Forelimb muscle (tissue), 1 donor: ENCODE results near the gene DYNC1LI1. TPM values are rescaled to one million over a fixed set of nuclear protein-coding genes. Genes with fewer than 3 reads are reported as not detected.

Experiments used
- DNase-seq: peaks from one replicate; pipeline ENCODE4 v3.0.0-alpha.2; 2013; ENCODE audit warnings: low read depth
- polyA plus RNA-seq: library from polyadenylated mRNA; unstranded; fragments of 120-200 nt; gene quantifications from one replicate; pipeline ENCODE4 v1.2.1, GENCODE V29; 2013; ENCODE audit not compliant: insufficient read length

DYNC1LI1 gene
- polyA plus RNA-seq = 35.7 TPM

DNA sequence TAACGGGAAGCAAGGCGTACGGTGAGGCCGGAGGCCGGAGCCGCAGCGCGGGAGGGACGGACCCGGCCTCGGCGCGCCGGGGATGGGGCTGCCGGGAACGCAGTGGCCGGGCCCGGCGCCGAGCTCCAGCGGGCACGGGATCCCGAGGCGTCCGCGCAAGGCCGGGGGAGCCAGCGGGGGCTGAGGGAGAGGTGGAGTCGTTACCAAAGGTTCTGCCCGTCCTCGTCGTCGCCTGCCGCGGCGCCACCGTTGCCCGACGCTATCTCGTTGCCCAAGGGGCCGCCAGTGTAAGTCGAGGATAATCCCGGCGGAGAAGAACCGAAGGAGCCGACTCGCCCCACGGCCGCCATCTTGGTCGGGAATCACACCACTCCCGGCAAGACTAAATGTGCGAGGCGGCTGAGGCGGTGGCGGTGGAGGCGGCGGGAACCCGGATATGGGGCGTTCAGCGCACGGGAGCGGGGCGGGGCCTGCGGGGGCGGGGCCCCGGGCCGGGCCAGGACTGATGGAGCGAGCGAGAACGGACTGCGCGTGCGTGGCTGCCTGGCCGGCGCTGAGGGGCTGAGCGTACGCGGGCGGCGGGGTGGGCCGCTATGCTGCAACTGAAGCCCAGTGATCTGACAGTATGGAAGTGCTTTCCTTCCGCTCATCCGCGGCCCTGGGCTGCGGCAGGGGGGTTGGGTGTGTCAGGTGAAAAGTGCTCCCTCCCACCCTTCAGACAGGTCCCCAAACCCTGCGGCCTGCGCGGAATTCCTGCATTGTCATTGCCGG is at the start of gene DYNC1LI1:
Gene DYNC1LI1 (minus strand): TSS at position 438 of the 771 bp plus-strand sequence. CDS start 88 bp downstream, at position 350.
- peak; percentile 82 for DNase-seq

DNA sequence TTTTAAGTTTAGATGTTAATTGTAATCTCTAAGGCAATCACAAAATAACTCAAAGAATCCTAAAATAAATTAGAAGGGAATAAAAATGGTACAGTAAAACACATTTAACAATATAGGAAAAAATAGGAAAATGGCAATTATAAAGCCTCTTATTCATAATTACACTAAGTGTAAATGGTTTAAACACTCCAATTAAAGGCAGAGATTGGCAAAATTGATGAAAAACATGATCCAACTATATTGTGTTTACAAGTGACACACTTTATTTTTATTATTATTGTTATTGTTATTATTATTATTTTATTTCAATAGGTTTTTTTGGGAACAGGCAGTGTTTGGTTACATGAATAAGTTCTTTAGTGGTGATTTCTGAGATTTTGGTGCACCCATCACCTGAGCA is 48.7 kb upstream of the DYNC1LI1 start:
- DNase-seq = no peak

DNA sequence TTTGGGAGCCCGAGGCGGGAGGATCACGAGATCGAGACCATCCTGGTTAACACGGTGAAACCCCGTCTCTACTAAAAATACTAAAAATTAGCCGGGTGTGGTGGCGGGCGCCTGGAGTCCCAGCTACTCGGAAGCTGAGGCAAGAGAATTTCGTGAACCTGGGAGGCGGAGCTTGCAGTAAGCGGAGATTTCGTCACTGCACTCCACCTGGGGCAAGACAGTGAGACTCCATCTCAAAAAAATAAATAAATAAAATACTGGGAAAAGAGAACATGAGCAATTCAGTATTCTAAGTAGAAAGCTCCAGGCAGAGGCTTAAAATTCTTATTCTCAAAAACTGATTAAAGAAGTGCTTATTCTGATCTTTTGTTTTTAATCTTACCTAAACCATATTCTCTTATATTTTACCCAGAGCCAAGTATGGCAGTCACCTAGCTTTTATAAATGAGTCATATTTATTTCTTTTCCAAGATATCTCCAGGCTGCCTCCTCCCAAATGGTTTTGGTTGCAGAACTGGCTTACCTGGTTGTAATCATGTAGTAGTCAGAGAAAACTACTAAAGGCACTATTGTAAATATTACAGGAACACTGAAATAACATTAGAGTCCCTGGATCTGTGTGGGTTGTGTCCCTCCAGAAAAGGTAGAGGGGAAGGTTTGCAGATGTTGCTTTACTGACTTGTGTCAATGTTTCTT is 45.8 kb upstream of the DYNC1LI1 start:
- no peak for DNase-seq

DNA sequence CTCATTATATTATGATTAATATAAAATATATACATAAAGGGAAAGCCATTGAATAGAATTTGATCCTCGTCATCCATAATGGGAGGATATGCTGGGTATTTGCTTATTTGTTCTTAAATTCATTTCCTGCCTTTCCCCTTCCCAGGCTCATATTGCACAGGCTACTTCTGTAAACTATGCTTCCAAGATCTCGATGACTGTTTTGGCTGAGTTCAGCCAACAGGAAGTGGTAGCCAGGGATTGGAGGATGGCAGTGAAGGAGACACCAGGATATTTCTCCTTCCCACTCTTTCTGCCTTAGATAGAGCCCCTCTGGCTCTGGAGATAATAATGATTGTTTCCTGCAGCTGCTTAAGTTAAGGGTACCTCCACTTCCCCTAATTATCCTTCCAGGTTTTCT is 44.3 kb upstream of the DYNC1LI1 start:
- no peak for DNase-seq

DNA sequence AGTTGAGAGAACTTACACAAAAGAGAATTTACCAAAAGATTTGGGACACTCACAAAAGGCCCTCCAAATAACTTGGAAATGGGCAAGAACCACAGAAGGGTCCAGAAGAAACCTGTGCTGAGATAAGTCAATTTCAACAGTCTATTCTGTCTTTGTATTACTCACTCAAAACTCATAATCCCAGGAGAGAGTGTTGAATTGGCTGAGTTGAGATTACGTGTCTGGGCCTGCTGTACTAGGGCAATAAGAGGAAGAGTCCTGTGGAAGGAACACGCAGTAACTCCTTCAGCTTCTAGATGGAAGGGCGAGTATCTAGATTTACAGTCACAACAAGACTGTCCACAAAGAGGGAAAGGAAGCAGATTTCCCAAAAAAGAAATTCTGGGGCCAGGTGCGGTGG is 42.5 kb upstream of the DYNC1LI1 start:
- no peak for DNase-seq

DNA sequence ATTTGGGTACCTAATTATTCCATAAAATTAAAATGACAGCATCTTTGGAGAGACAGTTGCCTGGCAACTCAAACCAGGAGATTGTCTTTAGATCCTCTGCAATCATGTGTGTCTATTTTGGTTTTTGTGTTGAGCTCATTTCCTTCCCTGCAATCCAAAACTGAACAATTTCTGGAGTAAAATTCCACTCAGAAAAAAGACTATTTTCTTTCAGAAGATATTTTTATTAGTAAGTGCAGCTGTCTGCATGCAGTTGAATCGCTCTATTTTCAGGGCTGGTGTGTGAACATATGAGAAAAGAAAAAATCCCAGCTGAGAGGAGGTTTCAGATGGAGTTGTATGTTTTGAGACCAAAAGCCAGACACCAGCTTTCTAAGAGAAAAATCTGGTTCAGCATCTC is 41.9 kb upstream of the DYNC1LI1 start:
- no peak for DNase-seq

DNA sequence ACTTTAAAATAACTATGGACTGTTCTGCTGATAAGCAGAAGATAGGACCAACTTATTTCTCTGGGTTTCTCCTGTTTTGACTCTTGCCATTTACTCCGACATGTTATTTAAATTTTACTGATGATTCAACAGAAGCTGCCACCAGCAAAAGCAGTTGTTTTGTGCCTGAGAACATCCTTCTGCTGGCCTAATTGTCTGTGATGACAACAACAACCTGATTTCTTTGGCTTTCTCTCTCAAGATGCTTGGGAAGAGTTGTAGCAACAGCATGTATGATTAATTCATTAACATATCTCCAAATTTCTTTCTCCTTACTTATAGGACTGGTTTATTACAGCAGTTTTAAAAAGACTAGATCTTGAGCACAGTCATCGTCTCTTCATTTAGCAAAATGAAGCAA is 36.9 kb upstream of the DYNC1LI1 start:
- no peak for DNase-seq

DNA sequence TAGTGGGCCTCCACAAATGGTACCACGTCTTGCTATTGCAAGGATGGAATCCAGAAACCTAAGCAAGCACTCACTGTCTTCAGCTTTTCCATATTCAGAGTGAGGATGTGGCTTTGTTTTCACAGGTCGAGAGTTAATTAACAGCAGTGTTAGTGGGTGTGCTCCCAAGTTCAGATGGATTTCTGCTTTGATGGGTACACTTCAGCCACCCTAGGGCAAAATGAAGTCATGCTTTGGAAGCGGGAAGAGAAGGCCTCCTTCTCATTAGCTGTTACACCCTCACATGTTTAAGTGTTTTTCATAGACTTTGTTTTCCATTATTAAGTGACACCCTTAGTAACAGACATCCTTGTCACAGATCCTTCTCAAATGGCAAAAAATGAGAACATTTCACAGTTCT is 36.3 kb upstream of the DYNC1LI1 start:
- DNase-seq = no peak

DNA sequence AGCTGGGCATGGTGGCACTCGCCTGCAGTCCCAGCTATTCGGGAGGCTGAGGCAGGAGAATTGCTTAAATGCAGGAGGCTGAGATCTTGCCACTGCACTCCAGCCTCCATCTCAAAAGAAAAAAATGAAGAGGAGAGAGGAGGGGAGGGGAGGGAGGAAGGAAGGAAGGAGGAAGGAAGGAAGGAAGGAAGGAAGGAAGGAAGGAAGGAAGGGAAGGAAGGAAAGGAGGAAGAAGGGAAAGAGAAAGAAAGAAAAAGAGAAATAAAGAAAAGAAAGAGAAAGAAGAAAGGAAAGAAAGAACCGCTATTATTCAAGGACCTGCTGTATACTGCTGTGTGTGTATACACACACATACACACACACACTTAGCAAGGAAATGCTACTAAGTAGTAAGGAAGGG is 35.6 kb upstream of the DYNC1LI1 start:
- DNase-seq = no peak

DNA sequence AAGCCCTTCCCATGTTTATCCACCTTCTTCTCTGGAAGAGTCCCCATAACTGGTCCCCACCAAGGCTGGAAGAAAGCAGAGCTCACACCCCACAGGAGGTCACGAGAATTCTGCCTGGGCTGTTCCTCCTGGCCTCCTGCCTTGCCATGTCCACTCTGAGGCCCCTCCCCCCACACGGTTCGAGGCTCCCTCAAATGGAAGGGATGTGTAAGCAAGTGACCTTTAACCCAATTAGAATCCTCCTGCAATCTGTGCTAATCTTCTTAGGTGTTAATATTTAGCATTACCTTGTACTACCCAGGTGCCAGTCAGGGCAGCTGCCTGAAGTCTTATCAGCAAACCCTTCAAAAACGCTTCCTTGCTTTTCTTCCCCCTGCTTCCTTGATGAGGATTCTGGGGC is 32.4 kb upstream of the DYNC1LI1 start:
- no peak for DNase-seq

DNA sequence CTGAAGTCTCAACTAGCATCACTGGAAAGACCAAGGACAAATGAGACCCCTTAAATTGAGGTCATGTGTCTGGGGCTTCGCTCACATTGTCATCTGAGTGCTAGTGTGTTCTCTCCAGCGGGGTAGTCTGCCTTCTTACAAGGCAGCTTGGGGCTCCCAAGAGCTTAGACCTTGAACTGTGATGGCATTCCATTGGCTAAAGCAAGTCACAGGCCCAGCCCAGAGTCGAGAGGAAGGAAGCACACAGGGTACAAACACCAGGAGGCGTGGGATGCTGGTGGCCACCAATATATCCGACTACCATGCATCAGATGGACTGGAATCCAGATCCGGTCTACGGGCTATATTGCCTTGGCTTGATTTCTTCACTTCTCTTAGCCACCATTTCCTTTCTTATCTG is 31.5 kb upstream of the DYNC1LI1 start:
- DNase-seq = no peak

DNA sequence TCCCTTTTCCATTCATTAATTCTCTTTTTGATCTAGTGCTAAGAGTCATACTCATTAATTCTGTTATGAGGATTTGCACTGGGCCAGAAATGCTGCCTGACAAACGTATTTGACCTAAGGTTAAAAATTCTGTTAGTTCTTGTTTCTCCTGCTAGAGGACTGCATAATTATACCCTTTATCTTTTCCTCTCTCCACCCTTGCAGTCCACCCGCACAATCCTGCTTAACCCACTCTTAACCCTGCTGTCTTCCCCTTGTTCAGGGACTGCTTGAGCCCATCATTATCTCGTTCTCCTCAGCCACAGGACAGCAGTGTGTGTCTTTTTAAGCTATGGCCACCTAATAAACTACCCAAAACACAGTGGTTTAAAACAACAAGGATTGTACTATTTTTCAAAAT is 31.1 kb upstream of the DYNC1LI1 start:
- DNase-seq = no peak

DNA sequence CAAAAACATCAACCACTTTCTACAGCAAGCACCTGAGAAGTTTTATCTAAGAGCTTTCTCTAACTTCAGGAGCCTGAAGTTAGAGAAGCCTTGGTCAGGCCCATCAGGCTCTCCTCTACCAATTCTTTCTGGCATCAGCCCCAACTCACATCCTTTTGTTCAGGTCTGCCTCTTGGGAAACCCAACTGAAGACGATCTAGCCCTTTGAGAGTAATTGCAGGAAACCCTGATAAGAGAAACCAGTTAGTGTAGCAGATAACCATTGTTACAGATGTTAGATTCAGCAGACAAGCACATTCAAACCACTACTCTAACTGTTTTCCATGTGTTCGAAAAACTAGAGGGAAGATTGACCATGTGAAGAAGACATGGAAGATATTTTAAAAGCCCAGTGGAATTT is 27.0 kb upstream of the DYNC1LI1 start:
- no peak for DNase-seq

DNA sequence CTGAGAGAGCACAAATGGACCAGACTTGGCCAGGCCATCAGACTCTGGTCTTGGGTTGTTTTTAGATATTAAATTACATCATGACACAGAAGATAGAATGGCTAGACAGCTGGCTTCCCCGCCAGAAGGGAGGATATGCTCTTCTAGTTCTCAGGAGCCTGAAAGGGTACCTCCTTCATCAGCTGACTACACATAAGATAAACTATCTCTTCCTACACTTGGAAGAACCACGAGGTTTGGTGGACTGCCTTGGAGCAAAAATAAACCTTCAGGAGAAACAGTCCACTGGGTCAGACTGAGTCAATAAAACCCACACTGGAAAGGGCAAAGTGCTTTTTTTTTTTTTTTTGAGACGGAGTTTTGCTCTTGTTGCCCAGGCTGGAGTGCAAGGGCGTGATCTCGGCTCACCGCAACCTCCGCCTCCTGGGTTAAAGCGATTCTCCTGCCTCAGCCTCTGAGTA is 26.3 kb upstream of the DYNC1LI1 start:
- no peak for DNase-seq

DNA sequence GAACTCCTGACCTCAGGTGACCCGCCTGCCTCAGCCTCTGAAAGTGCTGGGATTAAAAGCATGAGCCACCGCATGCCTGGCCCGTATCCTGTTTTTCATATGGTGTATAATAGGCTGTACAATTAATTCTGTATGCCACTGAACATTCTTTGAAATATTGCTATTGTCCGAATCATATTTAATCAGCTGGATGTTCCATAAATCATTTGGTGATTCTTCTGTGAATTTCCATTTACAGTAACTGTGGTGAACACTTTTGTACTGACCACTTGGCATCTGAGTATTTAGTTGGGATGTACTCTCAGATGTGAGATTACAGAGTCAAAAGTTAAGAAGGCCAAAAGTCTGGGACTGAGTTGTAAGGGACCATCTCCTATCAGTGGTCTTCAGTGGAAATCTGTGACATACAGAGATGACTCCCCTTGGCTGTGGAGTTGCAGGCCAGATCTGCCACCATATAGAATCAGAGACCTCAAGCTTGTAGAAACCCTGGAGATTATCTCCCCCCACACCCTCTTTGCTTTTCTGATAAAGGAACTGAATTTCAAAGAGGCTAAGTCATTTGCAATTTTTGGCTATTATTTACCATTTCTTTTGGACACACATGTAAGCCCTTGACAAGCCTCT is 25.7 kb upstream of the DYNC1LI1 start:
- DNase-seq = no peak

DNA sequence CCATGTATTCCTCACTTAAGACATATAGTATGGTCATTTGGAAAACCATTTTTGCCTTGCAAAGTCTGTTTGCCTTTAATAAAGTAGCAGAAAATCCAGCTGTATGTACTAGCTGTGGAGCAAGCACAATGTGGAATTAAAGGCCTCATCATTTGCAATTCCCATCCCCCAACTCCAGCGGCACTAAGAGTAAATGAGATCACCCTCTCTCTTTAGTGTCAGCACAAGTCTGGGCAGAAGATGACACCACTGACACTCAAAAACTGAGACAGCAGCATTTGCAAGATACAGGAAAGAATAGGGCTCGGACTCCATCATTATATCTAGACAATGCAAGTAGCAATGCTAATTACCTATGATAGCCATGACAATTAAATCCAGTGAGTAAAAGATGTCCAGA is 24.7 kb upstream of the DYNC1LI1 start:
- no peak for DNase-seq

DNA sequence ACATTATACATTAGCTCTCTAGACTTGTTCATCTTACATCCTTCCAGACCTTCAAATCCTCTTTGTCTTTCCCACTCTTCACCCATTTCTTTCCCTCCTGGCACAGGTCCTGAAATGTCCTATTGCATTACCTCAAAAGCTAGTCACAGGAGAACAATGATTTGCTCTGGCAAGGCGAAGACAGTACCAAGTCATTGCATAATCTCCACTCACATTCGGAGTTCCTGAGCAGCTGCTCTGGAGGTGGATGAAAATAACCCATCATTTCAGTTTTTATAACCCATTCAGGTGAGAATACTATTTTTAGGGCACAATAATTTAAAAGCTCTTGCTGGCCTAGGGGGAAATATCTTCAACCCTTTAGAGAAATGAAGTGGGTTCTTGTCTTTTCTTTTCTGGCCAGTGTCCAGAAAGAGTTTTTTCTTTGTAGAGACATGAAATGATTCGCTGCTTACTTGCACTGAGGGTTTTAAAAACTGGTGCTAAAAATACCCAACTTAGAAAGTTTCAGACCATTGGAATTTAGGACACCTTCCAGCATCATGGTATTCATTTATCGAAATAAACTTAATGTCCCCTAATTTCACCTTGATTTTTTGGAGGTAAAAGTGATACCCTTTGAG is 23.4 kb upstream of the DYNC1LI1 start:
- DNase-seq = no peak

DNA sequence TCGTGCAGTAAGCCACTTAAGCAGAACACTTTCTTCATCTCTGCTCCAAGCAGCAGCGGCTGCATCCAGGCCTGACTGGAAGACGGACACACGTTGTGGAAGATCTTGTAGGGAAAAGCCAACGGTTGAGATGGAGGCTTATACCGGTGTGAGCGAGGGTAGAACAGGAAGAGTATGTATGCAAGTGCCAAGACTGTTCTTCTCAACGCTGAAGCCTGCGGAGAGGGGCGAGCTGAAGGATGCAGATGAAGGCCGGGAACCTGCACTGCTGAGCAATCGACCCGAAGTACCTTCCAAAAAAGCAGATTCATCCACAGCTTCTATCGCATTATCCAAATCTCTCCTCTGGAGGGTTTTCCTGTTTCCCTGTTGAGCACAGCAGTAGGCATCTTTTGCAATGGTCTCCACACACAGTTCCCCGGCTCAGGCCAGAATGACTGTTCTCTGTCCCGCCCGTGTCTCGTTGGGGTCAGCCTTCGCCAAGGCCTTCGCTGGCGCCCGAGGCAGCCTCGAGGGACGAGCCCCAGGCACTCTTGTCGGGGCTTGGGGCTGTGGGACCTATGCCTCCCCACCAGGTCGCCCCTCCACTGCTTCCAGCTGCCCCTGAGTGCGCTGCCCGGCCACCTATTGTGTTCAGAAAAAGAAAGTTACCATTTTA is 22.2 kb upstream of the DYNC1LI1 start:
- no peak for DNase-seq

DNA sequence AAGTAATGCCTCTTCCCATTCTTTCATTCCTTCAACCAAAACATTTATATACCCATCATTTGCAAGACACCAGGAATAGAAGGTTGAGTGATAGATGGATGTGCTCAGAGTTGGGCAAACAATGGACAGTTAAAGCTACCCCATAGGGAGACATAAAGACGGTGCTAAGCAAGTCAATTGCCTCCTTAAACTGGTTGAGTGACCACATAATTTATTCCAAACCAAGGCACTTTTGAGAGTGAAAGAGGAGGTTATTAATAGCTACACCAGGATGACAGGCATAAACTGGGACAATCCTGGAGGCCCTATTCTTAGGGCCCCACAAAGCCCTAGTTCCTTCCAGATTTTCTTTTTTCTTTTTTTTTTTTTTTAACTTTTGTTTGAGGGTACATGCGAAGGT is 21.4 kb upstream of the DYNC1LI1 start:
- DNase-seq = no peak

DNA sequence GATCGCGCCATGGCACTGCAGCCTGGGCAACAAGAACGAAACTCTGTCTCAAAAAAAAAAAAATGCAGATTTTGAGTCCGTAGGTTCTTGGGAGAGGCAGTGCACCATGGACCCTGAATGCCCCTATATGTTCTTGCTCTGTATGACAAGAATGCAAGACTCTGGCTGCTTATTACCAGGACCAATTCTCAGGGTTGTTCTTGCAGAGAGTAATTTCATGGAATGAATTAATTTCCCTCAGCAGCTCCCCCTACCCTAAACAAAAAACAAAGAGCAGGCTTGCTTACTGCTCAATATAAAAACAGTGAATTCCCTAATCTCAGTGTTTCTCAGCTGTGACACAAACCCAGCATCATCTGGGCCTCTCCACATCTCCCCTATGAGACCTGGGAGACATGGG is 20.5 kb upstream of the DYNC1LI1 start:
- DNase-seq = no peak

DNA sequence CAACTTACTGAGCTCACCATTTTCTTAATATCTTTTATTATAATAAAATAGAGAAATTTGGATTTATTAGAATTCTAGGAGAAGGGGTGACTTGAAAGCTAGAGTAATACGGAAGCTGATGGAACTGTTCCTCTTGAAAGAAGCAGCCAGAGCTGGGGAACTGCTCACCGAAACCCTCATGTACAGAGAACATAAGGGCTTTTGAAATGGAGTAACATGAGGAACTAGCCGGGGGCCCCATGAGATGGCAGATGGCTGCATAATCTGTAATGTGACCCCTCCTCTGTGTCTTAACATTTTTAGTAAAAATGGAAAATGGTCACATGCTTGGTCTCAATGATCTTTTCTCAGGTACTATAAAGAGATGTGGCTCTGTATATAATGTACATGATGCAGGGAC is 15.7 kb upstream of the DYNC1LI1 start:
- DNase-seq = no peak

DNA sequence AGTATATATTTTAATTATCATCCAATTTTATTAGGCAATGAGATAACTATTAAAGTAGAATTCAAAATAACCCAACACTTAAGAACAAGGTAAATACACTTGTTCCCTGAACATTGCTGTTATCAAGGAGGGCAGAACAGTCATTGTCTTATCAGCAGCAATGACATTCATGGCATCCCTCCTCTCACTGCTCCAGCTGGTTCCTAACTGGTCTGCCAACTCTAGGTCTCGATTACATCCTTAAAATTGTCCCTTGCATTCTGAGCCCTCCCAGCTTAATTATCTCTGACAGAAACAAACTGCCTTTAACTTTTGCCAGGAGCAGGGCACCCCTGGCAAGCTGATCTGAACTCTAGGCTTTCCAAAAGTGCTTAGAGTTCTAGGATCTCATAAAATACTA is 14.0 kb upstream of the DYNC1LI1 start:
- DNase-seq = no peak
